OCI-LY1 (cell line): Measurements from ENCODE around the gene E2F1.

ENCODE experiments used
- CTCF ChIP-seq: fragments of 200-600 bp; sonication (generic), shearing (Covaris generic); IDR thresholded peaks from 2 replicates; pipeline ENCODE4 v1.5.1; 2017; ENCODE audit warnings: mild to moderate bottlenecking, antibody characterized with exemption, low read length, moderate library complexity, mixed read lengths
- EZH2 ChIP-seq: fragments of 200-600 bp; sonication (generic), shearing (Covaris generic); IDR thresholded peaks from 2 replicates; pipeline ENCODE4 v1.8.0; 2017; ENCODE audit warnings: borderline replicate concordance, mixed run types, mild to moderate bottlenecking, antibody characterized with exemption, low read length, moderate library complexity, mixed read lengths

- TF ChIP-seq CTCF (no peak), EZH2 (no peak)
These were observed 17.0 kb downstream of the E2F1 start for GRCh38 chr20:33669224-33669623.
